PC-9 (cell line): ENCODE data around the gene LINGO3. TPM values are rescaled to one million over a fixed set of nuclear protein-coding genes. Genes with fewer than 3 reads are reported as not detected.

Experiments
- BruUV-seq: library from RNA; stranded (reverse); fragments of 400-500 nt; replicated peaks from 2 replicates; lab custom pipeline; 2021; lab: Mats Ljungman, UMichigan
- CTCF ChIA-PET: fragments of 300-600 bp; sonication (Branson Sonifier 250); formaldehyde crosslinking; loops from one replicate; lab custom pipeline; 2022; ENCODE audit warnings: antibody characterized with exemption; lab: Charles Lee
- POLR2A ChIA-PET: fragments of 300-600 bp; sonication (Branson Sonifier 250); formaldehyde crosslinking; loops from one replicate; lab custom pipeline; 2022; ENCODE audit warnings: antibody characterized with exemption; ENCODE audit not compliant: unreplicated experiment; lab: Charles Lee
- DNase-seq, 2 experiments: peaks; one replicate each; pipeline versions ENCODE4 v3.0.0 to v3.0.0-alpha.2; 2015 to 2022; ENCODE audit warnings: mixed read lengths in 1 of 2
- H2AFZ ChIP-seq: fragments of 200-600 bp; sonication (generic); 2 replicates; pipeline ENCODE4 v1.8.1; 2017; ENCODE audit warnings: antibody characterized with exemption
- H3F3A ChIP-seq: fragments of 200-600 bp; sonication (generic); 2 replicates; pipeline ENCODE4 v1.8.1; 2017; ENCODE audit warnings: antibody characterized with exemption, mild to moderate bottlenecking, low read depth; ENCODE audit not compliant: insufficient read depth
- H3K27ac ChIP-seq: fragments of 200-600 bp; sonication (generic); 2 replicates; pipeline ENCODE4 v1.6.1; 2016; ENCODE audit warnings: mixed run types
- H3K27me3 ChIP-seq: fragments of 200-600 bp; sonication (generic); 2 replicates; pipeline ENCODE4 v1.6.1; 2016; ENCODE audit warnings: low read depth, mixed run types; ENCODE audit not compliant: insufficient read depth
- H3K36me3 ChIP-seq: fragments of 200-600 bp; sonication (generic); 2 replicates; pipeline ENCODE4 v1.6.1; 2016; ENCODE audit warnings: low read depth, mixed run types
- H3K4me1 ChIP-seq: fragments of 200-600 bp; sonication (generic); replicated peaks from 2 replicates; pipeline ENCODE4 v1.6.1; 2016; ENCODE audit warnings: mixed run types; ENCODE audit not compliant: insufficient read depth
- H3K4me2 ChIP-seq: fragments of 200-600 bp; sonication (generic); 2 replicates; pipeline ENCODE4 v1.6.1; 2017; ENCODE audit warnings: mixed run types
- H3K4me3 ChIP-seq: fragments of 200-600 bp; sonication (generic); 2 replicates; pipeline ENCODE4 v1.6.1; 2016; ENCODE audit warnings: mixed run types
- H3K79me2 ChIP-seq: fragments of 200-600 bp; sonication (generic); 2 replicates; pipeline ENCODE4 v1.6.1; 2017; ENCODE audit warnings: low read depth, mixed run types
- H3K9me2 ChIP-seq: fragments of 200-600 bp; sonication (generic); 2 replicates; pipeline ENCODE4 v1.8.1; 2017; ENCODE audit warnings: mild to moderate bottlenecking; ENCODE audit not compliant: insufficient read depth
- H3K9me3 ChIP-seq: fragments of 200-600 bp; sonication (generic); 2 replicates; pipeline ENCODE4 v1.8.1; 2016; ENCODE audit warnings: low read depth; ENCODE audit not compliant: insufficient read depth
- H4K20me1 ChIP-seq: fragments of 200-600 bp; sonication (generic); 2 replicates; pipeline ENCODE4 v1.8.1; 2017; ENCODE audit not compliant: insufficient read depth
- EZH2 ChIP-seq: fragments of 200-600 bp; sonication (generic); IDR thresholded peaks from 2 replicates; pipeline ENCODE4 v1.8.0; 2017; ENCODE audit warnings: antibody characterized with exemption, low read depth
- intact Hi-C: fragments of 100-400 bp; cut with micrococcal nuclease; formaldehyde crosslinking; loops from one replicate; pipeline ENCODE4 v1.10.0; 2022; ENCODE audit not compliant: unreplicated experiment
- total RNA-seq: library from RNA; stranded (reverse); gene quantifications from 2 replicates; pipeline ENCODE4 v1.2.3, GENCODE V29; 2021
- TF ChIP-seq, protein P1 (sequence below): fragments of 200-600 bp; sonication (generic); conservative IDR thresholded peaks from 2 replicates; pipeline ENCODE4 v1.6.1; 2017; ENCODE audit warnings: mixed run types, antibody characterized with exemption, mild to moderate bottlenecking, moderate library complexity

The LINGO3 gene
- total RNA-seq, 1 experiment from 2014 or later, result not detected

DNA sequence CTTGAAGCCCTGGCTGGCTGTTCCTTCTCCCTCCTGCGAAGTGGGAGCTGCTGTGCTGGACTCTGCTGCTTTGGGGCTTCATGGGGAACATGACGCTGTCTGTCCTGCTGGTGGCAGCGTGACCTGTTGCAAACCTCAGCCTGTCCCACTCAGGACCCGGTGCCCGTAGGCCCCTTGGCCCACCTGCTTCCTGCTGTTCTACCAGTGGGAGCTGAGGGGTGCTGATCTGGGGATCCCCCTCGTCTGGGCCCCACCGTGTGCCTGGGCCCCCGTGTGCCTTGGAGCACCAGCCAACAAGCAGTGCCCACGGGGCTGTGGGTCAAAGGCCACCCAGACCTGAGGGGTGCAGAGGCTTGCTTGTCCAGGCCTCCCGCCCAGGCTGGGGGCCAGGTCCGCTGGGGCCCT, 25.9 kb upstream of the LINGO3 start:
- no TSS peak for BruUV-seq
- CTCF ChIA-PET, result no interaction called here
- H3K27ac ChIP-seq, result no peak overlapping the region

DNA sequence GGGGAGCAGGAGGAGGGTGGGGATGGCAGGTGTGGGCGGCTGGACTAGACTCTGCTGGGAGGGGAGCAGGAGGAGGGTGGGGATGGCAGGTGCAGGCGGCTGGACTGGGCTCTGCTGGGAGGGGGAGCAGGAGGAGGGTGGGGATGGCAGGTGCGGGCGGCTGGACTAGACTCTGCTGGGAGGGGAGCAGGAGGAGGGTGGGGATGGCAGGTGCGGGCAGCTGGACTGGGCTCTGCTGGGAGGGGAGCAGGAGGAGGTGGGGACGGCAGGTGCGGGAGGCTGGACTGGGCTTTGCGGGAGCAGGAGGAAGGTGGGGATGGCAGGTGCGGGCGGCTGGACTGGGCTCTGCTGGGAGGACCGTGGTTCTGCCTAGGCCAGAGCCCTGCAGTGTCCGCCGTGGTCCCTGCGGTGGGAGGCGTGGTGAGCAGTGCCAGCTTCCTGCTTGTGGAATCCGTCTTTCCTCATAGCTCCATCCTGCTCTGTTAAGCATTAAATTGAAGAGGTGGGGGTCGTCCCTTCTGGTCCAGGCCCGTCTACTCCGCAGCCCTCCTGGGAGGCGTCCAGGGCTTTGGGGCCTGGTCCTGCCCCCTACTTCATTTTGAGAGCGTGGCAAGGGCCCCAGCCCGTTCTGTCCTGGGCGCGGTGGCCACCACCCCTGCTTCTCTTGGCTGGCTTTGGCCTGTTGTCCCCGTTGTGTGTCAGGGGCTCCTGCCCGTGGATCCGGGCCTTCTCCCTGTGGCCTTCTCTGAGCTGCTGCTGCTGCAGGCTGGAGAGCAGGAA, 25.3 kb upstream of the LINGO3 start:
- Histone ChIP-seq H3K4me1 (peaks cover 6% of the 10 kb centered on the region; the same call in 1 of the 2 replicates), H3K36me3 (no peaks in the 10 kb centered on the region), H3K4me3 (no peak overlapping the region), H3K9me3 (no peaks in the 10 kb centered on the region), H2AFZ (no peak overlapping the region), H3K4me2 (no peak overlapping the region), H3K27ac (no peak overlapping the region), H3K79me2 (peaks cover 40% of the 10 kb centered on the region), H4K20me1 (no peaks in the 10 kb centered on the region), H3K9me2 (no peaks in the 10 kb centered on the region), H3F3A (peaks cover 15% of the 10 kb centered on the region; the same call in 1 of the 2 replicates), H3K27me3 (no peaks in the 10 kb centered on the region)
- BruUV-seq, result no TSS peak
- CTCF ChIA-PET, result no interaction called here
- POLR2A ChIA-PET, result no interaction called here
- TF ChIP-seq EZH2, result no peak
- TF ChIP-seq, protein P1, sequence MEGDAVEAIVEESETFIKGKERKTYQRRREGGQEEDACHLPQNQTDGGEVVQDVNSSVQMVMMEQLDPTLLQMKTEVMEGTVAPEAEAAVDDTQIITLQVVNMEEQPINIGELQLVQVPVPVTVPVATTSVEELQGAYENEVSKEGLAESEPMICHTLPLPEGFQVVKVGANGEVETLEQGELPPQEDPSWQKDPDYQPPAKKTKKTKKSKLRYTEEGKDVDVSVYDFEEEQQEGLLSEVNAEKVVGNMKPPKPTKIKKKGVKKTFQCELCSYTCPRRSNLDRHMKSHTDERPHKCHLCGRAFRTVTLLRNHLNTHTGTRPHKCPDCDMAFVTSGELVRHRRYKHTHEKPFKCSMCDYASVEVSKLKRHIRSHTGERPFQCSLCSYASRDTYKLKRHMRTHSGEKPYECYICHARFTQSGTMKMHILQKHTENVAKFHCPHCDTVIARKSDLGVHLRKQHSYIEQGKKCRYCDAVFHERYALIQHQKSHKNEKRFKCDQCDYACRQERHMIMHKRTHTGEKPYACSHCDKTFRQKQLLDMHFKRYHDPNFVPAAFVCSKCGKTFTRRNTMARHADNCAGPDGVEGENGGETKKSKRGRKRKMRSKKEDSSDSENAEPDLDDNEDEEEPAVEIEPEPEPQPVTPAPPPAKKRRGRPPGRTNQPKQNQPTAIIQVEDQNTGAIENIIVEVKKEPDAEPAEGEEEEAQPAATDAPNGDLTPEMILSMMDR, result no peak
- no peak for DNase-seq
- intact Hi-C loops, result no loop called here

More for the DNA sequence above, 25.9 kb upstream of the LINGO3 start:
- peaks cover 37% of the 10 kb centered on the region for H3K79me2 ChIP-seq
- H3K9me3 ChIP-seq, result no peaks in the 10 kb centered on the region
- DNase-seq, result no peak
- H3F3A ChIP-seq, result peaks cover 15% of the 10 kb centered on the region; the same call in 1 of the 2 replicates
- H3K4me2 ChIP-seq, result no peak overlapping the region
- H3K27me3 ChIP-seq, result no peaks in the 10 kb centered on the region
- no peaks in the 10 kb centered on the region for H3K36me3 ChIP-seq
- POLR2A ChIA-PET, result no interaction called here
- TF ChIP-seq, protein P1, result no peak
- TF ChIP-seq EZH2, result no peak
- intact Hi-C loops, result no loop called here
- no peaks in the 10 kb centered on the region for H4K20me1 ChIP-seq
- no peak overlapping the region for H3K4me3 ChIP-seq
- peaks cover 6% of the 10 kb centered on the region; the same call in 1 of the 2 replicates for H3K4me1 ChIP-seq
- no peak overlapping the region for H2AFZ ChIP-seq
- no peaks in the 10 kb centered on the region for H3K9me2 ChIP-seq

DNA sequence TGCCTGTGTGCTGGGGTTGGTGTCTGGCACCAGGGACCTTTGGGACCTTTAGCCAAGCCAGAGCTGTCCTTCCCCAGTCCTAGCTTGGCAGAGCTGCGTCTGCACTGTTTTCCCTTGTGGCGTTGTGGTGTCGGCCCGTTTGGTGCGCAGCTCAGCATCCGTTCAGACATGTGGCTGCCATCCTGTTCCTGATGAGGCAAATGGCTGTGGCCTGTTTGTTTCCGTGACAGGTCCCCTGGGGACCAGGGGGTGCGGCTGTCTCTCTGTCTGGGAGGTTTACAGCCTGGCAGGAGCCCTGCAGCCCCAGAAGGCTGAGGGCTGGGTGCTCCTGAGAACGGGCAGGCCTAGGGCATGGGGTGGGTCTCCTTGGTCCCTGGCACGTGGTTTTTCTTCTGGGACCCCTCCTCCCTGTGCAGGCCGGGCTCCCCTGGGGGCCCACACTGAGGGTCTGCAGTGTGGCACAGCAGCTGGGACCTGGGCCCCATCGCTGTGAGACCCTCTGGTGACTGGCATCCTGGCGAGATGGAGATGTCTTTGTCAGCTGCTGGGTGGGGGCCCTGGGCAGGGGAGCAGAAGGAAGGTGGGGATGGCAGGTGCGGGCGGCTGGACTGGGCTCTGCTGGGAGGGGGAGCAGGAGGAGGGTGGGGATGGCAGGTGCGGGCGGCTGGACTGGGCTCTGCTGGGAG, 24.5 kb upstream of the LINGO3 start:
- Histone ChIP-seq H3K4me2 (no peak overlapping the region), H3K4me1 (peaks cover 6% of the 10 kb centered on the region; the same call in 1 of the 2 replicates), H3K4me3 (no peak overlapping the region), H3K9me2 (no peaks in the 10 kb centered on the region), H3K36me3 (no peaks in the 10 kb centered on the region), H3F3A (peaks cover 15% of the 10 kb centered on the region; the same call in 1 of the 2 replicates), H3K27ac (no peak overlapping the region), H3K9me3 (no peaks in the 10 kb centered on the region), H4K20me1 (no peaks in the 10 kb centered on the region), H3K79me2 (peaks cover 48% of the 10 kb centered on the region), H3K27me3 (no peaks in the 10 kb centered on the region), H2AFZ (no peak overlapping the region)
- no TSS peak for BruUV-seq
- intact Hi-C loops, result no loop called here
- ChIA-PET CTCF (interaction anchor here (0.6 kb wide), 1 partner anchor 176 kb away, joined by 4 read pairs; no protein-coding TSS in a partner anchor), POLR2A (no interaction called here)
- TF ChIP-seq, protein P1, result no peak
- TF ChIP-seq EZH2, result no peak
- DNase-seq, result no peak
